ENCODE results near the gene OXTR.

GRCh38 chr3:8737301-8737700 lies 32.1 kb downstream of the OXTR start:
- TF ChIP-seq CTCF (IDR thresholded peaks at IDR 0.05) (no peak), ZFX (IDR thresholded peaks at IDR 0.05; ENCODE audit: borderline replicate concordance) (no peak)

All from 22Rv1 (cell line).